NCI-H1694 treated with DMSO at 0.1 percent for 48 hours (cell line): Measurements from ENCODE around the gene NUP107.

Experiments
- DNase-seq: peaks from one replicate; lab custom pipeline; 2025; lab: John Stamatoyannopoulos, UW

The NUP107 gene

GRCh38 chr12:68743356-68743755 lies 56.6 kb downstream of the NUP107 start:
- no peak for DNase-seq

GRCh38 chr12:68745376-68745903 lies 58.7 kb downstream of the NUP107 start:
- peak; percentile 30 for DNase-seq

GRCh38 chr12:68745904-68746571 lies 59.3 kb downstream of the NUP107 start, which contains the start of gene SLC35E3:
SLC35E3 (plus strand) TSS chr12:68746176; CDS start chr12:68746378, 202 bp downstream.
- peak; percentile 76 for DNase-seq

DNA sequence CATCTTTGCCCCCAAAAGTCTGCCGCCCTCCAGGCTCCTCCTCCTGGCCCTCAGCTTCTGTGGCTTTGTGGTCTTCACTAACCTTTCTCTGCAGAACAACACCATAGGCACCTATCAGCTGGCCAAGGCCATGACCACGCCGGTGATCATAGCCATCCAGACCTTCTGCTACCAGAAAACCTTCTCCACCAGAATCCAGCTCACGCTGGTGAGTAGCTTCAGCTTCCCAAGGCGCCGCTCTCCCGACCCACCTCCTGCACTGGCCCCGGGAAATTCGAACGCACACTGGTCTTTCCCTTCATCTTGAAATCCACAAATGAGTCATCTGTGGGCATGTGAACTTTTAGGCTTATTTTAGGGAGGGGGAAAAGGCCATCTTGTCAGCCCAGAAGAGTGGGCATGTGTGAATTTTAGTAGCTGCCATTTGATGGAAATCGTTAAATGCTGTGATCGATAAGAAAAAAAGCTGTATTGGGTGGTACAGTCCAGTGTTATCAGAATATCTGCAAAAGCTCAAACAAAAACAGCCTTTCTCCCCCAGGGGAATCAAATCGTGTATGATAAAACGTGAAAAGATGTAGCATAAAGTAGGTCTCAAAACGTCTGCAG lies 59.9 kb downstream of the NUP107 start:
- DNase-seq: peak; percentile 8

- no peak for DNase-seq
Measured at GRCh38 chr12:68749443-68749842, 62.7 kb downstream of the NUP107 start.

DNA sequence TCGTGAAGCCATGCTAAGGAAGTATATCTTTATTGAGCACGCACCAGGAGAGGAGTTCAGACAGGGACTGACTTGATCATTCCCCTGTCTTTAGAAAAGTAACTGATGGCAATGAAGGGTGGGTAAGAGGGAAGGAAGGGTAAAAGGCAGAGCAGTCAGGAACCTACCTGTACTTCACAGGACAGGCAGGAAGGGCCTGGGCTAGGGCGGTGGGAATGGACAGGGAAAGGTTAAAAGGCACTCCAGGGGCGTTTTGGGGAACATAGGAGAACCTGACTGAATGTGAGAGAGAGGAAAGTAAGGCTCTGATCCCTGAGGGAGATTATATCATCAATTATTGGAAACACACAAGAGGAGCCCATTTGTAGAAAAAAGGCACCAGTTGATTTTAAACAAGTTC lies 63.1 kb downstream of the NUP107 start:
- DNase-seq: no peak

GRCh38 chr12:68750506-68750905 lies 63.7 kb downstream of the NUP107 start:
- no peak for DNase-seq

- DNase-seq: no peak
Measured at GRCh38 chr12:68755536-68756243, 68.9 kb downstream of the NUP107 start.

DNA sequence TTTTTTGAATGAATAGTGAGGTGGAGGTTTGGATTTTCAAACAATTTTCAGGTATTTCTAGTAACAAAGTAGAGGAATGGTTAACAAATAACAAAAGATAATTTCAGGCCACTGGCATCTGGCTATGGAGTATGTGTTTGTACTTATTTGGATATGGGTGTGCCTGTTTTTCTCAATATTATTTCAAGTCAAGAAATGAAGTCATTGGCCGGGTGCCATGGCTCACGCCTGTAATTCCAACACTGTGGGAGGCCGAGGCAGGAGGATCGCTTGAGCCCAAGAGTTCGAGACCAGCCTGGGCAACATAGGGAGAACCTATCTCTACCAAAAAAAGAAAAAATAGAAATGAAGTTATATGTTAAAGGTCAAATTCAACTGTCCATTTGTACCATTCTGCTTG lies 73.1 kb downstream of the NUP107 start:
- no peak for DNase-seq

- no peak for DNase-seq
Measured at GRCh38 chr12:68760806-68761441, 74.1 kb downstream of the NUP107 start.

- DNase-seq: no peak
Measured at GRCh38 chr12:68761442-68761812, 74.6 kb downstream of the NUP107 start.

DNA sequence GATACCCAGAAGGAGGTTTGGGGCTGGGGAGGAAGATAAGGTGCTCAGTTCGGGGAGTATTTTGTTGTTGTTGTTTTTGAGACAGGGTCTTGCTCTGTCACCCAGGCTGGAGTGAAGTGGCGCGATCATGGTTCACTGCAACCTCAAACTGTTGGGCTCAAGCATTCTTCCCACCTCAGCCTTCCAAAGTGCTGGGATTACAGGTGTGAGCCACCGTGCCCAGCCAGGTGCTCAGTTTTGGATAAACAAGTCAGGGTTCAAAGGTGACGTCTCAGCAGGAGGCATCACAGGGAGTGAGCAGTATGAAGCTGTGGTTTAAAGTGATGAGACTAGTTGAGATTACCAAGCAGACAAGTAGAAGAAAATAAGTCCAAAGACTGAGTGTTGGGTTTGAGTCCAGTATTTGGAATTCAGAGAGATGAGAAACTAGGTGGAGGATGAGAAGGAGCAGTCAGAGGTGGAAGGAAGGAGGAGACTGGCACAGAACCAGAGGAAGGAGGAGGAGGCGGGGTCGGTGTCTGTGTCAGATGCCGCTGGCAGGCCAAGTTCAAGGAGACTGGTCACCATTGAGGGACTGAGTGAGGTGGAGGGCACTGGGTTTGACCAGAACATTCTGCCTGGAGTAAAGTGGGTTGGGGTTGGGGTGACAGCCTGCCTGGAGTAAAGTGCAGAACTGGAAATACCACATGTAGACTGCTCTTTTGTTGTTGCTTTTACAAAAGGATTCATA lies 75.3 kb downstream of the NUP107 start:
- DNase-seq: no peak

DNA sequence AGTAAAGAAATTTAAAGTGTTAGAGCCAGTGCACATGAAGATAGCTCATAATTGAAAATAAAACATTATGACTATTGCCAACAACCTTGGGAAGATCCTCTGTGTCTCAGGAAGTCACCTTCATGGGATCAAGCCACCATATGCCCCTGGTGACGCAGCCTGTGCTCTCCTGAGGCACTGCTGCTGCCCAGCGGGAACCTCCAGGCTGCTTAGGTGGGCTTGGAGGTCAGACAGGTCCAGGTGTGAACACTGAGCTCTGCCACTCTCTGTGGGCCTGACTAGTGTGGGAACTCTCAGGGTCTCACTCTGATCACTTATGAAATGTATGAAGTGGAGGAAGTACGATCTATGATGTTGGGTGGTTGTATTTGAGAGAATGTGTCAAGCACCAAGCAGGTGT lies 75.9 kb downstream of the NUP107 start:
- DNase-seq: no peak

GRCh38 chr12:68765696-68766095 lies 78.9 kb downstream of the NUP107 start:
- DNase-seq: no peak

DNA sequence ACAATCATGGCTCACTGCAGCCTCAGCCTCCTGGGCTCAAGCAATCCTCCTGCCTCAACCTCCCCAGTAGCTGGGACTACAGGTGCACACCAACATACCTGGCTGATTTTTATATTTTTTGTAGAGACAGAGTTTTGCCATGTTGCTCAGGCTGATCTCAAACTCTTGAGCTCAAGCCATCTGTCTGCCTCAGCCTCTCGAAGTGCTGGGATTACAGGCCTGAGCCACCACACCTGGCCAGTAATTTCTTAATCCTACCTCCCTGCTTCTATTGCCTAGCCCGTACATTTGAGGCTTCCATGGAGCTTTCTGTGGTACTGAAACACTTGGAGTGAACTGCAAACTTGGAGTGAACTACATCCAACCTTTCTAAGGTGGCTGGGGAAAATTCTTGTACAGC lies 79.9 kb downstream of the NUP107 start:
- DNase-seq: no peak

DNA sequence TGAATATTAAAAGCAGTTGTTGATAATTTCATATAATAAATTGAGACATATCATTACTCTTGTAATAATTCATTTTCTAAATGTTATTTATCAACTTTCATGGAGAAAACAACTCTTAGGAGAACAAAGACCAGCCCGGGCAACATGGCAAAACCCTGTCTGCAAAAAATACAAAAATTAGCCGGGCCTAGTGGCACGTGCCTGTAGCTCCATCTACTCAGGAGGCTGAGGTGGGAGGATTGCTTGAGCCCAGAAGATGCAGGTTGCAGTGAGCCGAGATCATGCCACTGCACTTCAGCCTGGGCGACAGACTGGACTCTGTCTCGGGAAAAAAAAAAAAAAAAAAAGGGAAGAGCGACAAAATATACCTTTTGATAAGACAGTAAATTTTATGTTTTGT lies 80.4 kb downstream of the NUP107 start:
- DNase-seq: no peak

DNA sequence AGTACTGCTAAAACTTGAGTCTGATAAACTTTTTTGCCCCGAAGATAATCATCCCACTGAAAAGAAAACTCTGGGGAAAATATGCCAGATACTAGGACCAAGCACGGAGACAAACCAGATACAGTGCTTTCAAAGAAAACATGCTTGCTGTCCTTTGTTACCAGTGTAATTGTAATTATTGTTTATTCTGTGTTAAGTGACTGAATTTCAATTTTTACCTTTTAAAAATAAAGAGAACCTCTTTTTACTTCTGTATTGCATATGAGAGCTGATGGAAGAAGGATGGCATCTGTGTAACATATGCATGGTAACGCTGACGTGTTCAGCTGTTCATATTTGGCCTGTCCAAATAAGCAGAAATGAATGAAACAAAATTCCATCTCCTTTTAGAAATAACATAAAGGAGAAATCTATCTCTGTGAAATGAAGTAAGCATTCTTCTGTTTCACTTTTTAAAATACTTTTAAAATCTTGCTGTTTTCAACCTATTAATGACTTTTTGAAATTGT lies 81.7 kb downstream of the NUP107 start:
- DNase-seq: no peak

- no peak for DNase-seq
Measured at GRCh38 chr12:68769941-68770340, 83.2 kb downstream of the NUP107 start.

GRCh38 chr12:68771223-68771925 lies 84.6 kb downstream of the NUP107 start:
- DNase-seq: no peak

DNA sequence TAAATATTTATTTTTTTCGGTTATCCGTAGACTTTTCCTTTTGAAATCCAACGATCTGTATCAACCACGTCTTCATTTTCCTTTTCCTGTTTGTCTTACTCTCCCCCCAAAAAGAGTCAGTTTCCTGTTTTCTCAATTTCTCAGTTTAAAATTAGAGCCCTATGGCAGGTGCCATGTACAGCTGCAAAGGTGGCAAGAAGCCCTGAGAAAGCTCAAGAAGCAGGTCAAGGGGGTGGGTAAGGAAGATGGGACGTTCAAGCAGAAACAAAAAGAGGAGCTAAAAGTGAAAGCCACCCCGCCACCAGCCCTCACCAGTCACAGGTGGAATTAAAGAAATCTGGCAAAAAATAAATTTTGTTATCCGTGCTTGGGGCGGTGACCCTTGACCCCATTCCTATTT lies 85.9 kb downstream of the NUP107 start:
- no peak for DNase-seq

DNA sequence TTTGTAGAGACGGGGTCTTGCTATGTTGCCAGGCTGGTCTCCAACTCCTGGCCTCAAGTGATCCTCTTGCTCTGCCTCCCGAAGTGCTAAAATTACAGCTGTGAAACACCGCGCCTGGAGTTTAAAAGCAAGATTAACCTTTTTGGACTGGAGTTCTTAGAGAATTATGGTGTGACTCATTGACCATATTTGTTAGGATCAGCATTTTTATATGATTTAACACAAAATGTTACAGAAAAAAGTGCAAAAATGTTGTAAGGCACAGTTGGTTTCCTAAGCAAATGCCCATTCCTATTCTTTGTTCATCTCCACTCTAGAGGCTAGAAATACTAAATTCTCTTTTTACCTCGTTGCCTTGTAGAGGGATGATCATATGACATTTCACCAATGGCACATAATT lies 86.8 kb downstream of the NUP107 start:
- DNase-seq: no peak
